Keratinocyte (primary cell): ENCODE data around the gene LRRC27. TPM values are rescaled to one million over a fixed set of nuclear protein-coding genes. Genes with fewer than 3 reads are reported as not detected.

Source experiments
- DNase-seq: peaks from one replicate; pipeline ENCODE4 v3.0.0-alpha.2; 2011; ENCODE audit warnings: low read depth, missing footprints, low spot score
- FAIRE-seq: peaks from 2 replicates; lab custom pipeline; 2011; peaks lifted over from hg19 to GRCh38; lab: Jason Lieb, UNC
- H2AFZ ChIP-seq: 2 replicates; pipeline ENCODE4 v1.6.0; 2012; ENCODE audit warnings: low read length, control low read depth, inconsistent platforms; ENCODE audit not compliant: control insufficient read depth
- H3K27ac ChIP-seq: 2 replicates; pipeline ENCODE4 v1.5.1; 2011; ENCODE audit warnings: low read length; ENCODE audit not compliant: control insufficient read depth, insufficient read depth
- H3K27me3 ChIP-seq: 3 replicates; pipeline ENCODE4 v1.6.0; 2011; ENCODE audit warnings: low read length; ENCODE audit not compliant: control insufficient read depth, insufficient read depth; ENCODE audit errors: extremely low read depth
- H3K36me3 ChIP-seq, 2 experiments: 2 replicates in 1 of 2; 3 replicates in 1 of 2; pipeline ENCODE4 v1.5.1; 2011; ENCODE audit warnings: low read length in 2 of 2, mild to moderate bottlenecking in 1 of 2; ENCODE audit not compliant: control insufficient read depth in 2 of 2, insufficient read depth in 2 of 2; ENCODE audit errors: extremely low read depth in 1 of 2
- H3K4me1 ChIP-seq: 3 replicates; pipeline ENCODE4 v1.5.1; 2011; ENCODE audit warnings: low read length; ENCODE audit not compliant: control insufficient read depth, insufficient read depth; ENCODE audit errors: extremely low read depth
- H3K4me2 ChIP-seq: 3 replicates; pipeline ENCODE4 v1.6.0; 2011; ENCODE audit warnings: low read depth, low read length; ENCODE audit not compliant: control insufficient read depth, insufficient read depth; ENCODE audit errors: extremely low read depth
- H3K4me3 ChIP-seq, 3 experiments: fragments of 200-600 bp in 1 of 3; sonication (generic) in 1 of 3; 2 replicates in 2 of 3; 3 replicates in 1 of 3; pipeline ENCODE4 v1.5.1; 2011 to 2016; ENCODE audit warnings: low read length in 3 of 3, mild to moderate bottlenecking in 3 of 3, control low read depth in 2 of 3, inconsistent platforms in 1 of 3, low read depth in 1 of 3, mixed read lengths in 1 of 3, mixed run types in 1 of 3, moderate library complexity in 1 of 3; ENCODE audit not compliant: control insufficient read depth in 2 of 3, insufficient read depth in 2 of 3; ENCODE audit errors: extremely low read depth in 1 of 3
- H3K79me2 ChIP-seq: 2 replicates; pipeline ENCODE4 v1.6.0; 2012; ENCODE audit warnings: low read length; ENCODE audit not compliant: control insufficient read depth, insufficient read depth
- H3K9ac ChIP-seq: 3 replicates; pipeline ENCODE4 v1.6.0; 2011; ENCODE audit warnings: low read length; ENCODE audit not compliant: control insufficient read depth, insufficient read depth; ENCODE audit errors: extremely low read depth
- H3K9me1 ChIP-seq: 3 replicates; pipeline ENCODE4 v1.6.0; 2011; ENCODE audit warnings: low read length; ENCODE audit not compliant: control insufficient read depth, insufficient read depth; ENCODE audit errors: extremely low read depth
- H3K9me3 ChIP-seq: 2 replicates; pipeline ENCODE4 v1.5.1; 2012; ENCODE audit warnings: low read depth, low read length; ENCODE audit not compliant: control insufficient read depth
- H4K20me1 ChIP-seq: 3 replicates; pipeline ENCODE4 v1.6.0; 2011; ENCODE audit warnings: low read length; ENCODE audit not compliant: control insufficient read depth, insufficient read depth; ENCODE audit errors: extremely low read depth
- CTCF ChIP-seq, 3 experiments: IDR thresholded peaks in 1 of 3; conservative IDR thresholded peaks in 1 of 3; optimal IDR thresholded peaks in 1 of 3; 2 replicates in 2 of 3; 3 replicates in 1 of 3; pipeline versions ENCODE3 to v1.5.1; 2011; ENCODE audit warnings: low read length in 3 of 3, mild to moderate bottlenecking in 3 of 3, moderate library complexity in 2 of 3, control low read depth in 1 of 3, inconsistent platforms in 1 of 3; ENCODE audit not compliant: insufficient read depth in 2 of 3; ENCODE audit errors: extremely low read depth in 1 of 3
- EZH2 ChIP-seq: IDR thresholded peaks from one replicate; pipeline ENCODE4 v1.6.1; 2012; ENCODE audit warnings: inconsistent platforms, mild to moderate bottlenecking, low read length, moderate library complexity
- dilution Hi-C: fragments of 300-500 bp; cut with MboI; formaldehyde crosslinking; loops from one replicate; pipeline ENCODE4 v1.7.0; 2020; ENCODE audit warnings: low sequenced_read_pairs; ENCODE audit not compliant: extremely low pct_ligation_motif_present
- polyA plus RNA-seq, 5 experiments: library from polyadenylated mRNA; depleted of rRNA in 3 of 5; stranded (reverse) in 3 of 5; stranded (forward) in 1 of 5; unstranded in 1 of 5; fragments of >200 nt; gene quantifications; 1 replicate in 1 of 5; 2 replicates in 3 of 5; 3 replicates in 1 of 5; pipeline versions ENCODE4 v1.2.1 to v1.2.3, GENCODE V29; 2011 to 2012; ENCODE audit warnings: missing spikeins in 2 of 5, low read depth in 1 of 5, low replicate concordance in 1 of 5

The LRRC27 gene
- polyA plus RNA-seq, 1 donor (not counting 4 experiments of a cell fraction or from before 2014, with no cell fraction given) = 3.0 TPM

GRCh38 chr10:132302421-132303310 is 29.3 kb upstream of the LRRC27 start:
- no peaks in the 10 kb centered on the region for H4K20me1 ChIP-seq
- no peak overlapping the region for H3K4me2 ChIP-seq
- FAIRE-seq = no peak
- no peak overlapping the region for H3K4me3 ChIP-seq
- dilution Hi-C loops = no loop called here
- no peaks in the 10 kb centered on the region for H3K9me1 ChIP-seq
- no peak overlapping the region for H3K9ac ChIP-seq
- H3K79me2 ChIP-seq = no peaks in the 10 kb centered on the region
- H3K9me3 ChIP-seq = no peaks in the 10 kb centered on the region
- H3K36me3 ChIP-seq = no peaks in the 10 kb centered on the region
- no peaks in the 10 kb centered on the region for H3K4me1 ChIP-seq
- H3K27me3 ChIP-seq = peaks cover 20% of the 10 kb centered on the region
- TF ChIP-seq CTCF (optimal IDR thresholded peaks at IDR 0.05 in 1 of 3, IDR thresholded peaks at IDR 0.05 in 1 of 3, conservative IDR thresholded peaks at IDR 0.05 in 1 of 3; ENCODE audit: extremely low read depth in 1 of 3, insufficient read depth in 2 of 3, low read length in 3 of 3) = no peak
- TF ChIP-seq EZH2 = no peak
- no peak for DNase-seq
- H2AFZ ChIP-seq = no peak overlapping the region
- no peak overlapping the region for H3K27ac ChIP-seq

DNA sequence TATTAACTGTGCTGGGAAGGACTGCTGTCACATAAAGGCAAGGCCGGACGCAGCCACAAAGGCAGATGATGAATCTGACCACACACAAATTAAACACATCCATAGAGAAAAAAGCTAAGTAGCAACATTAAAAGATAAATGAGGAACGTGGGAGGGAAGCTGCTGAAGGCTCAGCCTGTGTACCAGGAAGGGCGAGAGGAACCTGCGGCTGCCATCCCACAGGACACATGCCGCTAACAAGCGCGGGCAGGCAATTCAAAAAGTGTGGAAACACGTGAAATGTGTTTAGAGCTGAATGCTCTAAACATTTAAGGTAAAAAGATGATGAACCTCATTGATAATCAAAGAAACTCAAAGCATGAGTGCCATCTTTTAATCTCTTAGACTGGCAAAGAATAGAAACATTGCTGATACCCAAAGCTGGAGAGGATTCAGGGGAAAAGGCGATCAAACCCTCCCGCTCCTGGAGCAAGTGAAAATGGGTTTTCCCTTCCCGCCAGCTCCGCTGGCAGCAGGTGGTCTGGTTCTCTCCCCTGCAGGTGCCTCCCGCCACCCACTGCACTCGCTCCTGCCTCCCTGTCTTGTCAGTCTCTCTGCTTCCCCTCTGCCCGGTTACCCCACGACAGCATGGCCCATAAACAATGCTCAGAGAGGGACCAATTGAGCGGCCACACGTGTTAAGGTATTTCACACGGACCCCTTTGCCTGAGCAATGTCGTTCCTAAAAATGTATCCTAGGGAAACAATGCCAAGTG is 28.5 kb upstream of the LRRC27 start:
- H2AFZ ChIP-seq = no peak overlapping the region
- H3K9me3 ChIP-seq = no peaks in the 10 kb centered on the region
- H3K27me3 ChIP-seq = peaks cover 20% of the 10 kb centered on the region
- no peak overlapping the region for H3K4me2 ChIP-seq
- H3K4me1 ChIP-seq = no peaks in the 10 kb centered on the region
- no peaks in the 10 kb centered on the region for H3K36me3 ChIP-seq
- no peak overlapping the region for H3K4me3 ChIP-seq
- H3K27ac ChIP-seq = no peak overlapping the region
- TF ChIP-seq EZH2 (no peak), CTCF (optimal IDR thresholded peaks at IDR 0.05 in 1 of 3, IDR thresholded peaks at IDR 0.05 in 1 of 3, conservative IDR thresholded peaks at IDR 0.05 in 1 of 3; ENCODE audit: extremely low read depth in 1 of 3, insufficient read depth in 2 of 3, low read length in 3 of 3) (no peak)
- dilution Hi-C loops = no loop called here
- no peak for FAIRE-seq
- H3K9me1 ChIP-seq = no peaks in the 10 kb centered on the region
- H3K9ac ChIP-seq = no peak overlapping the region
- H3K79me2 ChIP-seq = no peaks in the 10 kb centered on the region
- DNase-seq = no peak
- no peaks in the 10 kb centered on the region for H4K20me1 ChIP-seq
